ENCODE measurements around the gene BFSP2.

BFSP2 gene, protein sequence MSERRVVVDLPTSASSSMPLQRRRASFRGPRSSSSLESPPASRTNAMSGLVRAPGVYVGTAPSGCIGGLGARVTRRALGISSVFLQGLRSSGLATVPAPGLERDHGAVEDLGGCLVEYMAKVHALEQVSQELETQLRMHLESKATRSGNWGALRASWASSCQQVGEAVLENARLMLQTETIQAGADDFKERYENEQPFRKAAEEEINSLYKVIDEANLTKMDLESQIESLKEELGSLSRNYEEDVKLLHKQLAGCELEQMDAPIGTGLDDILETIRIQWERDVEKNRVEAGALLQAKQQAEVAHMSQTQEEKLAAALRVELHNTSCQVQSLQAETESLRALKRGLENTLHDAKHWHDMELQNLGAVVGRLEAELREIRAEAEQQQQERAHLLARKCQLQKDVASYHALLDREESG

DNA sequence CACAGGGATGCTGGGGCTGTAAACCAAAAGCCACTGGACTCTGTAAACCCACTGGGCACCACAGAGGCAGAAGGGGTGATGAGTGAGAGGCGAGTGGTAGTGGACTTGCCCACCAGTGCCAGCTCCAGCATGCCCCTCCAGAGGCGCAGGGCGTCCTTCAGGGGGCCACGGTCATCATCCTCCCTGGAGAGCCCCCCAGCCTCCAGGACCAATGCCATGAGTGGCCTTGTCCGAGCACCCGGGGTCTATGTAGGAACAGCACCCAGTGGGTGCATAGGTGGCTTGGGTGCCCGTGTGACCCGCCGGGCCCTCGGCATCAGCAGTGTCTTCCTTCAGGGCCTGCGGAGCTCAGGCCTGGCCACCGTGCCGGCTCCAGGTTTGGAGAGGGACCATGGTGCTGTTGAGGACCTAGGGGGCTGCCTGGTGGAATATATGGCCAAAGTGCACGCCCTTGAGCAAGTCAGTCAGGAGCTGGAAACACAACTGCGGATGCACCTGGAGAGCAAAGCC is at the start of gene BFSP2:
Gene BFSP2, plus strand, starts transcription at position 51 of the 510 bp plus-strand sequence. Its CDS starts 28 bp downstream, at position 79.
- DNase-seq (ENCODE audit: low read depth): no peak

DNA sequence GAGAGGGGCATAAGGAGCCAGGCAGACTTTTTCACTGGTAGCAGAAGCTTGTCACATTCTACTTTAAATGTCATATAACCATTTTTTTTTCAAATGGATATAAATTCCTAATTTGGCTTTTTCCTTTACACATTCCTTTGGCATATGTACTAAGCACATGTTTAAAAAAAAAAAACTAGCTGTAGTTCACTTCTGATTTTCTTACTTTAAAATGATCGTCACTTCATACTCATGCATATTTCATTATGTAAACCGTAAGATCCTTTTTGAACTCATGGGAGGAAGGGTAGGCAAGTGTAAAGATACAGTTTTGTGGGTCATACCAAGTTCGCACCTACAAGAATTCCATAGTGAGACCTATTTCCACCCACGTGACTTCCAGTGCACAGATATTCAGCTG is 45.1 kb upstream of the BFSP2 start:
- no peak for DNase-seq (ENCODE audit: low read depth)

DNA sequence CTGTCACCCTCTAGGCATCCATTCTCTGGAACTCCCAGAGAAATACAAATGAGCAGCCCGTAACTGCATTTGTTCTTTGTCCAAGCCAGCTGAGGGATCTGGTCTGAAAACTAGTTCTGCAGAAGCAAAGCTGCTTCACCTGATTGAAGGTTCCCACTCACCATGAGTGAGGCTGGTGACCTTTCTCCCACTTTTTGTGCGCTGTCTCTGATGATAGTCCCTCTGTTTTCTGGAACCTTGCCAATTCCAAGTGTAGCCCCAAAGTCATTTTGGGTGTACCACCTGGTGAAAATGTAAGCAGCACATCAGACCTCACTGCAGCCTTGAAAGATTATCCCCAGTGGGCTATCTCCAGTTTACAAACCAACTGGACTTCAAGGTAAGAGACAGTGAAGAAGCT is 39.4 kb upstream of the BFSP2 start:
- DNase-seq (ENCODE audit: low read depth): no peak

DNA sequence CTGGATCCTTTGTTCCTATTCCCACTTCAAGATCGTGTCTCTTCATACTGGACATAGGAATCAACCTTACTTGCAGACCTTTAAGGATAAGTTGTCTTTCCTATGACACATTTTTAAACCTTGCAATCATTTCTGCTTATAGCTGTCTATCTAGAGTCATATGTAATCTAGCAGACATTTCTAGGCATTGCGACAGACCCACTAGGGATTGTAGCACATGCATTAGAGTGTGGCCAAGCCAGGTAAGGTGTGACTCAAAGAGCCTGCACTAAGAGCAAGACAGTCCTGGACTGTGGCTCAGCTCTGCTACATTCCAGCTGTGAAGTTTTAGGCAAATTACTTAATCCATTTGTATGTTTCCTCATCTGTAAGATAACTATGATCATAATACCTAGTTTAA is 38.8 kb upstream of the BFSP2 start:
- no peak for DNase-seq (ENCODE audit: low read depth)

DNA sequence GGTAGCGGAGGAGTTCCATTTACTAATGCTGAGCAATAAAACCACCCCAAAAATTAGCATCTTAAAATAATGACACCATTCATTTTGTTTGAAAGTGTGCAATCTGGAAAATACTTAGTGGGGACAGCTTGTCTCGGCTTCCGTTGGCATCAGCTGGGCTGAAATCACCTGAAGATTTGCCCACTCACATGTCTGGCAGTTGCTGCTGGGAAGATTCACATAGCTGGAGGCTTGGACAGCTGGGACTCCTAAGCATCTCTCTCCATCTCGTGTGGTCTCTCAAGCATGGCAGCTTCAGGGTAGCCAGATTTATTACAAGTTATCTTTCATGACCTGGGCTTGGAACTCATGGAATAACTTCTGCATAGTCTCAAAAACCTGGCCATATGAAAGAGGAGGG is 38.4 kb upstream of the BFSP2 start:
- no peak for DNase-seq (ENCODE audit: low read depth)

DNA sequence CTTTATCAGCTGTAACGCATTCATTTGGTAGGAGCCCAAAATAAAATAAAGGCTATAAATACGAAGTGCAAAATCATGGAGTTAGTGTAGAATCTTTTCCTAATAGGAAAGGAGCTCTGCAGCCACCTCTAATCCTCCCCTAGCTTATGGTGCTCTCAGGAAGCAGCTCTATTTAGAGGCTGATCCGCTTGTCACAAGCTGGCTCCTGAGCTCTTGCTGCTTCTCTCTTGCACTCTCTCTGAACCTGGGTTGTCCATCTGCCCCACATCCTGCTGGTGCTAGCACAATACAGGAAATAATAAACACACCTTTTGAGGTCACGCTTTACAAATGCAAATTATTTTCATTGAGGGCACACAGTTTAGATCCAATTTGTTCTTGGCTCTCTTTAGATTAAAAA is 37.3 kb upstream of the BFSP2 start:
- DNase-seq (ENCODE audit: low read depth): no peak

DNA sequence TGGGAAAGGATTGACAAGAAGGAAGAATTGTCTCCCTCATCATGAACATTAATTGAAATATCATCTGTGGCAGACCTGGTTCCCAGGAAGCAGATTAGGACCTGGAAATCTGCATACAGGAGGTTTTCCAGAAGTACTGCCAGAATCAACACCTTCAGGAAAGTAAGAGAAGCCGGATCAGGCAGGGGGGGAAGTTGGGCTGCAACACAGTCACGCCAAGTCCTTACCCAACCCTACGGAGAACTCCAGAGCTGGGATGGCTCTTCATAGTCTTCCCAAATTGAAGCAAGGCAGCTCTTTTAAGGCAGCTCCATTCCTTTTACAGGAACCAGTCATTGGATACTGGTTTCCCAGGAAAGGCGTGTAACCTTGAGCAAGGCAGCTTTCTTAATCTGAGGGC is 35.2 kb upstream of the BFSP2 start:
- no peak for DNase-seq (ENCODE audit: low read depth)

DNA sequence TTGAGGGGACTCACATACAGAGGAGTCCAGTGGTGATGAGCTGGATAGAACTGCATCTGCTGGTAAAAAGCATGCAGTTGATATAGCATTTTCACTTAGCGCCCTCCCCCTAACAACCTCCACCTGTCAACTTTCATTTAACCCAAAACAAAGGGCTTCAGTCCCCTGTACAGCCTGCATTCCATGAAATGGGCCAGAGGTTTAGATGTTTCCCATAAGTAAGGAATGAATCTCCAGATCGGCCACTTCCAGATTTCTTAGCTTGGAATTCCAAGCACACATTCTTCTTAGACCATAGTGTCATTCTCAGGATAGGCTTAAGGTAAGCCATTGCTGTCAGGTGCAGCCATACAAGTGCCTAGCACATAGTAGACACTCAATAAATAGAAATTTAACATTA is 32.9 kb upstream of the BFSP2 start:
- no peak for DNase-seq (ENCODE audit: low read depth)

DNA sequence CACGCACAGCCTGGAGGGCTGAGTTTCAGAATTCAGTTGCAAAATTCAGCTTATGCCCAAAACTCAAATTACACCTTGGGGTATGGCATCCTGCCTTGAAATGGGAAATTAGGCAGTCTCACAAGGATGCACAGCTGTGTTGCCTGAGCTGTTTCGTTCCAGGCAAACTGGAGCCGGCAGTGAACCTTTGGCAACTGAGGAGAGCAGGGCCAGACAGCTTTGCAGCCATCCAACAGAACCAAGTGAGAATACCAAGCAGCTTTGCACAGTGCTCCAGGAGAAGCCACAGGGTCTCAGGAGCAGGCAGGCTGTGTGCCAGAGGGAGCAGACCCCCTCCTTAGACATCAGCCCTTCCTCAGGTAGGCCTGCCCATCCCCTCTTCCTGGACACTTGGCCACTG is 32.5 kb upstream of the BFSP2 start:
- DNase-seq (ENCODE audit: low read depth): no peak

DNA sequence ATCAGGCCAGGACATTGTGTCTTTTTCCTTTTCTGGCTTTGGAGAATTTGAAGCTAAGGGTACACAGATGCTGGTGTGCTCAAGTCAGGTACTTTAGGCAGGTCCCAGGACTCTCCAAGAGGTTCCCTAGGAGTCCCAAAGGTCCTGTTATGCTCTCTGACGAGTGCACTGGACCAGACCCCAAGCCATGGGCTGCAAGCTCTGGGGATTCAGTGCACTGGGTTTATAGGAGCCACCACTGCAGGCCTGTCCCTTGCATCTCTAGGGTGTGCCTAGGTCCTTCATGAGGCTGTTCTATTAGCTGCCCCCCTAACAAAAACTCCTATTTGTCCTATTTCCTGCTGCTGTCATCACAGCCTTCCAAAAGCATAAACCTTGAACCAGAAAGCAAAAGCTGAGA is 31.9 kb upstream of the BFSP2 start:
- DNase-seq (ENCODE audit: low read depth): no peak

DNA sequence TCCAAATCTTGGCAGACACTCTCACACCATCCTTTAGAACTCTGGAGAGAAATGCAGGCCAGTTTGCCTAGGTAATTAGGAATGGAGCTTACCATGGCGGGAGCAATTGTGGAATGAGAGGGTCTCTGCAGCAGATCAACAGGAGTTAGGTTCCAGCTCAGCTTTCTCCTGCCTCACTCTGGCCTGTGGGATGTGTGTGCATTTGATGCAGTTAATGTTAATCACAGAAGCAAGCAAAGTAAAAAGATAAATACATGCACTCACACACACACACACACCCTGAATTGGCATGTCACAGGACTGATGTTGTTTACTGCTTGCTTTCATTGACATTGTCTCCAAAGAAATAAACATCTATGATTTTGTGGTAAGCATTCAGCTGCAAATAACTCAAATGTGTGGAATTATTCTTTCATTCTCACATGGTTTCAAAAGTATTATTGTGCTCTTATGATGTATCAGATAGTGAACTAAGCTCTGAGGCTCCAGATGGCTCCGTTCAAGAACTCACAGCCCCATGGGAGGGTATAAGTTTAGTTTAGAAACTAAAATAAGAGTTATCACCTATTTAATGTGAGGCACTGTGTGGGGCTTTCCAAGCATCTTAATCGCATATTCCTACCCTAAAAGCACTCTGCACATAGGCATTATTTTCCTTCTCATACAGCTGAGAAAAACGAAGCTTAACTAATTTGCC is 31.3 kb upstream of the BFSP2 start:
- DNase-seq (ENCODE audit: low read depth): no peak

DNA sequence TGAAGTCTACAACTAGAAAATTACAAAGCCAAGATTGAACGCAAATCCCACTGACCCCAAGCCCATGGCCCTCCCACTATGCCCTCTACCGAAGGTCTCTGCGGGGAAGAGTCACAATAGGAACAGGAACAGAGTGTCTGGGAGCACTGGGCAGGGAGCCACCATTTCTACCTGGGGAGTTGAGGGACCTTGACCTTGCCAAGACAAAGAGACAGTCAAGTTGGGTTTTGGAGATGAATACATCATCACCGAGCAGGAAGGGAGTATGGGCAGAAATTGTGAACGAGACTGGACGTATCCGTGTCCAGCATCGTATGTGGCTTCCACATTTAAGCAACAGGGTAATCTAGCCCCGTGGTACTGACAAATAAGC is 30.8 kb upstream of the BFSP2 start:
- no peak for DNase-seq (ENCODE audit: low read depth)

DNA sequence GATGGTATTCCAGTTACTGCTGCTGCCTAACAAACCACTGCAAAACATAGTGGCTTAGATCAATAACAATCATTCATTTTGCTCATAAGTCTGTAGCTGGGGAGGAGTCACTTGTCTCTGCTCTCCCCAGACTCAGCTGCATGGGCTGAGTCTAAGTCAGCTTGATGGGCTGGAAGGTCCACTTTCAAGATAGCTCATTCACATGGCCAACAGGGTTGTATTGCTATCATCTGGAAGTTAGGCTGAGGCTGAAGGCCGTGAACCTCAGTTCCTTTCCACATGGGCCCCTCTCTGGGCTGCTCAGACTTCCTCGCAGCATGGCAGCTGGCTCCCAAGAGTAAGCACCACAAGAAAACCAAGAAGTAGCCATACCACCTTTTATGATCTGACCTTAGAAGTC is 28.7 kb upstream of the BFSP2 start:
- DNase-seq (ENCODE audit: low read depth): no peak

DNA sequence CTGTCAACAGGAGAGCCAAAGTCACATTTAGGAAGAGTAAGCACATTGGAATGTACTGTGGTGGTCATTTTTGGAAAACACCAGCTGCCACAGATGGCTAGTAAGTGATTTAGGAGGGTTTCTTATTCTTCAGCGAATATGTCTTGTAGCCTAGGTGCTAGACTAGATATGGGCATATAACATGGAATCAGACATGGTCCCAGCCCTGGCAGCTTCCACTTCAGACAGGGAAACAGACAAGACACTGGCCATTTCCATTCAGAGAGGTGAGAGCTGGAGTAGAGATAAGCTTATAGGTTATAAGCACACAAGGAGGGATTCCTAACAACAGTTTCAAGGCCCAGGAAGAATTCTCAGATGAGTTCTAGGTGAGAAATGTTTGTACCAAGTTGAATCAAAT is 28.2 kb upstream of the BFSP2 start:
- DNase-seq (ENCODE audit: low read depth): no peak

DNA sequence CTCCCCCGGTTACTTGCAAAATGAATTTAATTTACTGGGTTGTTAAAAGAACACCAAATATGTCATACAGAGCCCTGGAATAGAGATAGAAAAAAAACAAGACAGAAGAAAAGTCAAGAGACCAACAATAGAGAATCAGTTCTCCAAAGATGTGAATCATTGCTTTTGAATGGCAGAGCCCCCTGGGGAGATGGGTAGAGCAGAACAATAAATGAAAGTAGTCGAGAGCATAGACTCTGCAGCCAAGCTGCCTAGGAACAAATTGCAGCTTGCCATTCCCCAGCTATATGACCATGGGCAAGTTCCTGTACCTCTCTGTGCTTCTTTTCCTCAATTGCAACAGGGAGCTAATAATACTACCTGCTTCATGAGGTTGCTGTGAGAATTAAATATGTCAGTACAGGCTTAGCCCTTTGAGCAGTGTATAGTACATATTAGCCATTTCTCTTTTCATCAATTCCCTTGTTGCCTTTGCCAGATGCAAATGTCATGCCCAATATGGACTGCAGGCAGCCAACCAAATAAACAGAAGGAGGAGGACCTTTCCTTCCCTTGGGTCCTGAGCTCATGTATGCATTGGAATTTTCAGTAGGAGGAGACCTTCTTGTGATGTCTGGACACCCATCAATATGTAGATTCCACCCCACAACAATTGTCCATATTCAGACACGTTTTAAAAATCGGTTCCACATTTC is 25.0 kb upstream of the BFSP2 start:
- no peak for DNase-seq (ENCODE audit: low read depth)

DNA sequence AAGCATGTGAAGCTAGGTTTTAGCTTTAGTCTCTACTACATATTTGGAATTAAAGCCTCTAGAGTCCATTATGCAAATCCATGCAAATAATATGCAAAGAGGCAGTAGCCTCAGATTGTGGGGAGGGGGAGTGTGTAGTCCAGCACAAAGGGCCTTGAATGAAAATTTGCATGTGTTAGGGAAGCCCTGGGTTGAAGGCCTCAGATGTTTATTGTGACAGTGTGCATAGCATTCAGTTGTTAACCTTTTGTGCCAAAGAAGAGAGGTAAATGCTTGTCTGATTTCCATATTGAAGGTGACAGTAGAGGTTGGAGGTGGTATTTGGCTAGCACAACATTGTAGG is 24.5 kb upstream of the BFSP2 start:
- no peak for DNase-seq (ENCODE audit: low read depth)

DNA sequence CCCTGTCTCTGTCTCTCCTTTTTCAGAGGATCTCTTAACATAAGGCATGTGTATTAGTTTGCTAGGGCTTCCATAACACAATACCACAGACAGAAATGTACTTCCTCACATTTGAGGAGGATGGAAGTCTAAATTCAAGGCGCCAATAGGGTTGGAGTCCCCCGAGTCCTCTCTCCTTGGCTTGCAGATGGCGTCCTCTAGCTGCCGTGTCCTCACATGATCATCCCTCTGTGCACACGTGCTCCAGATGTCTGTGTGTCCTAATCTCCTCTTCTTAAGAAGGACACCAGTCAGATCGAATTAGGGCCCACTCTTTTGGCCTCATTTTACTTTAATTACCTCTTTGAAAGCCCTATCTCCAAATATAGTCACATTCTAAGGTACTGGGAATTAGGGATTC is 23.0 kb upstream of the BFSP2 start:
- DNase-seq (ENCODE audit: low read depth): no peak

DNA sequence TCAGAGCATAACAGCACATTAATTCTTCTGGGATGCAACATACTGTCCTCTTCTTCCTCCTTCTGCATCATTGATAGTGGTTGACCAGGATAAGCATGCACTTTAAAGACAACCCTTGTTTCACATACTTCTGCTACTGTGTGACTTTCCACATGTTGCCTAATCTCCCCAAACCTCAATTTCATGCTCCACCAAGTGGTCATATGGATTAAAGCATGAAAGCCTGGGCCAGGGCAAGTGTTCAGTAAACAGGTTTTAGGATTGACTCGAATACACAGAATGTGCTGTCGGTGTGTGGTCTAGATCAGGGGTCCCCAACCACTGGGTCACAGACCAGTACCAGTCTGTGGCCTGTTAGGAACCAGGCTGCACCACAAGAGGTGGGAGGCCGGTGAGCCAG is 22.5 kb upstream of the BFSP2 start:
- peak; percentile 32 for DNase-seq (ENCODE audit: low read depth)

DNA sequence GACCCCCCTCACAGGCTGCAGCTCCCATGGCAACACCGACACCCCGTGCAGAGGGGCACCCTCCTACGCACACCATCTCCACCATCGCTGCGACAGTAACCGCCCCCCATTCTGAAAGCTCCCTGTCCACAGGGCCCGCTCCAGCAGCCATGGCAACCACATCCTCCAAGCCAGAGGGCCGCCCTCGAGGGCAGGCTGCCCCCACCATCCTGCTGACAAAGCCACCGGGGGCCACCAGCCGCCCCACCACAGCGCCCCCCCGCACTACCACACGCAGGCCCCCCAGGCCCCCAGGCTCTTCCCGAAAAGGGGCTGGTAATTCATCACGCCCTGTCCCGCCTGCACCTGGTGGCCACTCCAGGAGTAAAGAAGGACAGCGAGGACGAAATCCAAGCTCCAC is 19.9 kb upstream of the BFSP2 start:
- no peak for DNase-seq (ENCODE audit: low read depth)

DNA sequence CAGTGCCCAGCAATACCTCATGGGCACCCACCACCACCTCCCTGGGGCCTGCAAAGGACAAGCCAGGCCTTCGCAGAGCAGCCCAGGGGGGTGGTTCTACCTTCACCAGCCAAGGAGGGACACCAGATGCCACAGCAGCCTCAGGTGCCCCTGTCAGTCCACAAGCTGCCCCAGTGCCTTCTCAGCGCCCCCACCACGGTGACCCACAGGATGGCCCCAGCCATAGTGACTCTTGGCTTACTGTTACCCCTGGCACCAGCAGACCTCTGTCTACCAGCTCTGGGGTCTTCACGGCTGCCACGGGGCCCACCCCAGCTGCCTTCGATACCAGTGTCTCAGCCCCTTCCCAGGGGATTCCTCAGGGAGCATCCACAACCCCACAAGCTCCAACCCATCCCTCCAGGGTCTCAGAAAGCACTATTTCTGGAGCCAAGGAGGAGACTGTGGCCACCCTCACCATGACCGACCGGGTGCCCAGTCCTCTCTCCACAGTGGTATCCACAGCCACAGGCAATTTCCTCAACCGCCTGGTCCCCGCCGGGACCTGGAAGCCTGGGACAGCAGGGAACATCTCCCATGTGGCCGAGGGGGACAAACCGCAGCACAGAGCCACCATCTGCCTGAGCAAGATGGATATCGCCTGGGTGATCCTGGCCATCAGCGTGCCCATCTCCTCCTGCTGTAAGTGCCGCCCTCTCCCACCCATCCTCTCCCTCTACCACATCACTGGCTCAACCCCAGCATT is 19.2 kb upstream of the BFSP2 start:
- DNase-seq (ENCODE audit: low read depth): no peak

DNA sequence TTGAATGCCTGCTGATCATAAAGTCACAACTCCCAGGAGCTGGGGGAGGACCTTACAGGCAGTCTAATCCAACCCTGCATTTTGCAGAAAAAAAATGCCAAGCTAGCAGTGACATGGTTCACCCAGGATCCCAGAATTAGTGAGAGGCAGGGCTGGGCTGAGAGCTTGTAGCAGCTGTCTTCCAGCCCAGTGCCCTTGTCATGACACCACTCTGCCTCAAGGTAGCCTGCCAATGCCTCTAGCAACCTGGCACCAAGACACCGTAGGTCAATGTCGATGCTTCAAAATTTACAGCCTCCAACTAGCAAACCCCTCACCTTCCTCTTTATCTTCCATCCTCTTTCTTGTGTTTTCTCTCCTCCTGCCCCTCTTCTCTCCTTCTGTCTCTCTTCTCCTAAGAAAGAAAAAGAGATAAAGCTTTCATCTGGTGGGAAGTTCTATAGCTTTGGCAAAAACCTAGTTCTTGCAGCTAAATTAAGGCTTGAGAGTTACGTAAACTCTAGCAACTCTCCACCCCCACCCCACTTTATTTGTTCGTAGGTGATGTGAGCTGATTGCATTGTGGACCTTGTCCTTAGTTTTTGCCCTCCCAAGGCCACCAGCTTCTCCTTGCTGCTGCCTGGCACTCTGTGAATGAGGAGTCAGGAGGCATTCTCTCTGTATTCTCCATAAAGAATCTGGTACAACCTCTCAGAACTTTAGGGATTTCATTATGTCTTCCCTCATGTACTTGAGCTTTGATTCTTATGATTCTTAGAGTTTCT is 18.3 kb upstream of the BFSP2 start:
- no peak for DNase-seq (ENCODE audit: low read depth)

DNA sequence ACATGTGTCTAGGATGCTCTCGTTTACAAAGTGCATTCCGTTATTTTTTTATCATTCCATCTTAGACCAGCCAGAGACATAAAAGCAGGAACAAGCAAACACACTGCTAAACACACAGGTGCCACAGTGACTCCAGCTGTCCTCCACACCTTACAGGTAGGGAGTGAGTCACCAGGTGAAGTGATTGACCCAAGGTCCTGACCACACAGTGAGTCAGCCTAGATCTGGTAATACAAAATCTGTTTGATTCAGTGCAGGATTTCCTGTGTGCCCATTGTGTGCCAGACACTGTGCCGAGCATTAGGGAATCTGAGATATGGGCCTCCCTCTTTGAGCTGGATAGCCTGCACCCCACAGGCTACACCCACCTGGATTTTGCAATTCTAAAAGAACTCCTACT is 16.7 kb upstream of the BFSP2 start:
- no peak for DNase-seq (ENCODE audit: low read depth)

Data from fibroblast of gingiva (primary cell).